SH-SY5Y (cell line): Measurements from ENCODE around the gene PNLIPRP3.

Experiments used
- GATA2 ChIP-seq: IDR thresholded peaks from 2 replicates; pipeline ENCODE4 v1.6.1; 2011; ENCODE audit warnings: mild to moderate bottlenecking, low read depth, low read length
- GATA3 ChIP-seq: IDR thresholded peaks from 2 replicates; pipeline ENCODE4 v1.6.1; 2011; ENCODE audit warnings: low read depth, mild to moderate bottlenecking, low read length, moderate library complexity

DNA sequence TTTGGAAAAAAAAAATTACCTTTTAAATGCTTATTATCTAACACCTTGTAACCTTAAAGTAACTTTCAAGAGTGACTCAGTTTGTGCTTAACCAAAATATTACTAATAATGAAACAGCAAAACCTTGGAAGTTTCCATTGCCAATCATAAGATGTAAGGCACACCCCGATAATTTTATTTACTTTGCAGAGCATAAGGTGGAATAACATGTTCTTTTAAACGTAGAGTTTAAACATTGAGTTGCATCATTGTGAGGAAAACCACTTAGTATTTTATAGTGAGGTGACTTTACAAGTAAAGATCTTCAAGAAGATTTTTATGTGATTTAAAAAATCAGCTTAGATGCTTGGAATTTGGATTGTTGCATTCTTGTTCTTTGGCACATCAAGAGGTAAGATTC lies at the start of gene PNLIPRP3:
- TF ChIP-seq GATA3 (no peak), GATA2 (no peak)
